ENCODE results near the gene STT3B.

GRCh38 chr3:31509147-31509728 is 23.5 kb upstream of the STT3B start:
- TF ChIP-seq POLR2A (IDR thresholded peaks at IDR 0.05) (no peak), EP300 (IDR thresholded peaks at IDR 0.05) (no peak)
- TF ChIP-seq, protein P1, sequence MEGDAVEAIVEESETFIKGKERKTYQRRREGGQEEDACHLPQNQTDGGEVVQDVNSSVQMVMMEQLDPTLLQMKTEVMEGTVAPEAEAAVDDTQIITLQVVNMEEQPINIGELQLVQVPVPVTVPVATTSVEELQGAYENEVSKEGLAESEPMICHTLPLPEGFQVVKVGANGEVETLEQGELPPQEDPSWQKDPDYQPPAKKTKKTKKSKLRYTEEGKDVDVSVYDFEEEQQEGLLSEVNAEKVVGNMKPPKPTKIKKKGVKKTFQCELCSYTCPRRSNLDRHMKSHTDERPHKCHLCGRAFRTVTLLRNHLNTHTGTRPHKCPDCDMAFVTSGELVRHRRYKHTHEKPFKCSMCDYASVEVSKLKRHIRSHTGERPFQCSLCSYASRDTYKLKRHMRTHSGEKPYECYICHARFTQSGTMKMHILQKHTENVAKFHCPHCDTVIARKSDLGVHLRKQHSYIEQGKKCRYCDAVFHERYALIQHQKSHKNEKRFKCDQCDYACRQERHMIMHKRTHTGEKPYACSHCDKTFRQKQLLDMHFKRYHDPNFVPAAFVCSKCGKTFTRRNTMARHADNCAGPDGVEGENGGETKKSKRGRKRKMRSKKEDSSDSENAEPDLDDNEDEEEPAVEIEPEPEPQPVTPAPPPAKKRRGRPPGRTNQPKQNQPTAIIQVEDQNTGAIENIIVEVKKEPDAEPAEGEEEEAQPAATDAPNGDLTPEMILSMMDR (IDR thresholded peaks at IDR 0.05) = no peak

Measured in suprapubic skin (tissue), 3 donors.